ENCODE results near the gene SLC22A23.

SLC22A23 gene

DNA sequence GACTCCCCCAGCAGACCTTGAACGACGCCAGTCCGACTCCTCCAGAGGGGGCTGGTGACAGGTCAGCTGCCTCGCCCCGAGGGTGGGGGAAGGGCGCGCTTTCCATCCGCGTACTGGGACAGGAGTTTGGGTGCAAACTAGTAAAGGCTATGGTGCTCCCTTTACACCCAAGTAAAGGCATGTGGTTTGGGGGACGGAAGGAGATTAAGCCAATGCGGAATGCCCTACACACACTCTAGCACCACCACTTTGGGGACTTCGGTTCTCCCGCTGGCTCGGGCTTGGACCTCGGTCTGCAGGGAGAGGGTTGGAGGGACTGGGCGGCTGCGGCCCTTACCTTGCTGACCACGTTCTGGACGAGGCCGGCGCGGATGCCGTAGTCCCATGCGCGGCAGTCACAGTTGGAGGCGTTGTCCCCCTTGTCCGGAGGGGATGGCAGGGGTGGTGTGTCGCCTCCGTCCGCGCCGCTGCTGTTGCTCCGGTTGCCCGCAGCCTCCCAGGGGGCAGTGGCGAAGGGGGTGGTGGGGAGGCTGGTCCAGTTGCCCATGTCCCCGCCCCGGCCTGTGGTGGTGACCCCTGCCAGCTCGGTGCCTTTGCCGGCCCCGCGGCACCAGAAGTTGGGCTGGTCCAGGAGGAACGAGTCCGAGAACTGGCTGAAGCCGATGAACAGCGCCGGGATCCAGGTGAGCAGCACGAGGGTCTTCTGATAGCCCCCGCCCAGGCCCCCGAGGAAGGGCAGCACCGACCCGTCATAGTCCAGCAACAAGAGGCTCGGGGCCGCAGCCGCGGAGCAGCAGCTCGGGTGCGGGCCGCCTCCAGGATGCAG is 1.1 kb downstream of the SLC22A23 start (continued):
- TF ChIP-seq, protein P1, sequence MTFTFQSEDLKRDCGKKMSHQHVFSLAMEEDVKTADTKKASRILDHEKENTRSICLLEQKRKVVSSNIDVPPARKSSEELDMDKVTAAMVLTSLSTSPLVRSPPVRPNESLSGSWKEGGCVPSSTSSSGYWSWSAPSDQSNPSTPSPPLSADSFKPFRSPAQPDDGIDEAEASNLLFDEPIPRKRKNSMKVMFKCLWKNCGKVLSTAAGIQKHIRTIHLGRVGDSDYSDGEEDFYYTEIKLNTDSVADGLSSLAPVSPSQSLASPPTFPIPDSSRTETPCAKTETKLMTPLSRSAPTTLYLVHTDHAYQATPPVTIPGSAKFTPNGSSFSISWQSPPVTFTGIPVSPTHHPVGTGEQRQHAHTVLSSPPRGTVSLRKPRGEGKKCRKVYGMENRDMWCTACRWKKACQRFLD (tag by site-specific recombination; IDR thresholded peaks at IDR 0.05) = no peak
- TF ChIP-seq ZBTB20 (tag by site-specific recombination; IDR thresholded peaks at IDR 0.05) = peak; percentile 59; the same call in 1 of the 2 replicates
- TF ChIP-seq, protein P2, sequence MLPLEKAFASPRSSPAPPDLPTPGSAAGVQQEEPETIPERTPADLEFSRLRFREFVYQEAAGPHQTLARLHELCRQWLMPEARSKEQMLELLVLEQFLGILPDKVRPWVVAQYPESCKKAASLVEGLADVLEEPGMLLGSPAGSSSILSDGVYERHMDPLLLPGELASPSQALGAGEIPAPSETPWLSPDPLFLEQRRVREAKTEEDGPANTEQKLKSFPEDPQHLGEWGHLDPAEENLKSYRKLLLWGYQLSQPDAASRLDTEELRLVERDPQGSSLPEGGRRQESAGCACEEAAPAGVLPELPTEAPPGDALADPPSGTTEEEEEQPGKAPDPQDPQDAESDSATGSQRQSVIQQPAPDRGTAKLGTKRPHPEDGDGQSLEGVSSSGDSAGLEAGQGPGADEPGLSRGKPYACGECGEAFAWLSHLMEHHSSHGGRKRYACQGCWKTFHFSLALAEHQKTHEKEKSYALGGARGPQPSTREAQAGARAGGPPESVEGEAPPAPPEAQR (tag by site-specific recombination; IDR thresholded peaks at IDR 0.05) = no peak
- TF ChIP-seq GFI1B (tag by site-specific recombination; IDR thresholded peaks at IDR 0.05) = no peak
- TF ChIP-seq ZNF221 (tag by site-specific recombination; IDR thresholded peaks at IDR 0.05; ENCODE audit: borderline replicate concordance) = no peak
- TF ChIP-seq ZBTB8A (tag by site-specific recombination; IDR thresholded peaks at IDR 0.05) = peak; percentile 63; the same call in 1 of the 2 replicates
- TF ChIP-seq, protein P3, sequence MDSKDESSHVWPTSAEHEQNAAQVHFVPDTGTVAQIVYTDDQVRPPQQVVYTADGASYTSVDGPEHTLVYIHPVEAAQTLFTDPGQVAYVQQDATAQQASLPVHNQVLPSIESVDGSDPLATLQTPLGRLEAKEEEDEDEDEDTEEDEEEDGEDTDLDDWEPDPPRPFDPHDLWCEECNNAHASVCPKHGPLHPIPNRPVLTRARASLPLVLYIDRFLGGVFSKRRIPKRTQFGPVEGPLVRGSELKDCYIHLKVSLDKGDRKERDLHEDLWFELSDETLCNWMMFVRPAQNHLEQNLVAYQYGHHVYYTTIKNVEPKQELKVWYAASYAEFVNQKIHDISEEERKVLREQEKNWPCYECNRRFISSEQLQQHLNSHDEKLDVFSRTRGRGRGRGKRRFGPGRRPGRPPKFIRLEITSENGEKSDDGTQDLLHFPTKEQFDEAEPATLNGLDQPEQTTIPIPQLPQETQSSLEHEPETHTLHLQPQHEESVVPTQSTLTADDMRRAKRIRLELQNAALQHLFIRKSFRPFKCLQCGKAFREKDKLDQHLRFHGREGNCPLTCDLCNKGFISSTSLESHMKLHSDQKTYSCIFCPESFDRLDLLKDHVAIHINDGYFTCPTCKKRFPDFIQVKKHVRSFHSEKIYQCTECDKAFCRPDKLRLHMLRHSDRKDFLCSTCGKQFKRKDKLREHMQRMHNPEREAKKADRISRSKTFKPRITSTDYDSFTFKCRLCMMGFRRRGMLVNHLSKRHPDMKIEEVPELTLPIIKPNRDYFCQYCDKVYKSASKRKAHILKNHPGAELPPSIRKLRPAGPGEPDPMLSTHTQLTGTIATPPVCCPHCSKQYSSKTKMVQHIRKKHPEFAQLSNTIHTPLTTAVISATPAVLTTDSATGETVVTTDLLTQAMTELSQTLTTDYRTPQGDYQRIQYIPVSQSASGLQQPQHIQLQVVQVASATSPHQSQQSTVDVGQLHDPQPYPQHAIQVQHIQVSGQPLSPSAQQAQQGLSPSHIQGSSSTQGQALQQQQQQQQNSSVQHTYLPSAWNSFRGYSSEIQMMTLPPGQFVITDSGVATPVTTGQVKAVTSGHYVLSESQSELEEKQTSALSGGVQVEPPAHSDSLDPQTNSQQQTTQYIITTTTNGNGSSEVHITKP (tag by site-specific recombination; IDR thresholded peaks at IDR 0.05) = peak; percentile 85
- TF ChIP-seq, protein P4, sequence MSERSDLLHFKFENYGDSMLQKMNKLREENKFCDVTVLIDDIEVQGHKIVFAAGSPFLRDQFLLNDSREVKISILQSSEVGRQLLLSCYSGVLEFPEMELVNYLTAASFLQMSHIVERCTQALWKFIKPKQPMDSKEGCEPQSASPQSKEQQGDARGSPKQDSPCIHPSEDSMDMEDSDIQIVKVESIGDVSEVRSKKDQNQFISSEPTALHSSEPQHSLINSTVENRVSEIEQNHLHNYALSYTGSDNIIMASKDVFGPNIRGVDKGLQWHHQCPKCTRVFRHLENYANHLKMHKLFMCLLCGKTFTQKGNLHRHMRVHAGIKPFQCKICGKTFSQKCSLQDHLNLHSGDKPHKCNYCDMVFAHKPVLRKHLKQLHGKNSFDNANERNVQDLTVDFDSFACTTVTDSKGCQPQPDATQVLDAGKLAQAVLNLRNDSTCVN (tag by site-specific recombination; optimal IDR thresholded peaks at IDR 0.05) = peak; percentile 66
- no peak for TF ChIP-seq ZSCAN30 (tag by site-specific recombination; IDR thresholded peaks at IDR 0.05)
- TF ChIP-seq IKZF3 (tag by site-specific recombination; IDR thresholded peaks at IDR 0.05) = no peak
- TF ChIP-seq ZNF324 (tag by site-specific recombination; IDR thresholded peaks at IDR 0.05) = no peak
- TF ChIP-seq ZNF561 (tag by site-specific recombination; IDR thresholded peaks at IDR 0.05; ENCODE audit: borderline replicate concordance) = no peak
- TF ChIP-seq GLIS1 (tag by site-specific recombination; IDR thresholded peaks at IDR 0.05) = peak; percentile 36

DNA sequence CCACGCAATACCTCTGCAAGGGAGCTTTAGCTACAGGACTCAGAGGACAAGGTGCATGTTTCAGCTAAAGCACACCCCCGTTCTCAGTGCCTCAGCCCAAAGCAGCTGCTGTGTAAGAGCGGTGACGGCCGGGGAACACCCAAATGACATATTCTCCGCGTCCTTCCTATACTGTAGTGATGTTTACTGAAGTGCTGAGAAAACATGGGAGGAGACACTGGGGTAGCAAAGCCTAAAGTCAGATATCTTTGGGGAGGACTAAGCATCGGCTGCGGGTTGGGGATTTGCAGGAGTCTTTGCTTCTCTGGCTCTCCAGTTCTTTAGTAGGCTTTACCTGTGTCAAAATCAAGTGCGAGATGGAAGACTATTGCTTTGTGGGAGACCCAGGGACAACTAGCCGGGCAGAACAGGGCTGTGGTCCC is 1.7 kb downstream of the SLC22A23 start:
- Histone ChIP-seq H3K36me3 (ENCODE audit: control insufficient read depth in 2 of 2, insufficient read depth in 1 of 2, low read length in 2 of 2) (peaks cover 0 to 3% of the 10 kb centered on the region in 2 experiments; a peak in 1 of 3 replicates), H3K9me3 (ENCODE audit: control insufficient read depth, insufficient read depth, low read depth, low read length) (no peaks in the 10 kb centered on the region), H3K4me3 (ENCODE audit: low read depth, low read length) (peak overlapping the region; percentile 86), H3K4me1 (ENCODE audit: control insufficient read depth, insufficient read depth, low read length) (peaks cover 6% of the 10 kb centered on the region; the same call in 1 of the 2 replicates), H3K27ac (ENCODE audit: extremely low read depth, low read depth, low read length) (peak overlapping the region; percentile 88; the same call in 1 of the 2 replicates)
- POLR2A ChIA-PET = interaction anchor here (0.9 to 2.3 kb wide), 3 partner anchors 11 to 73 kb away, joined by 3 to 14 read pairs (median 3); no protein-coding TSS in a partner anchor
- CTCF ChIA-PET = interaction anchor here (0.7 to 2.8 kb wide), 7 partner anchors 10 to 559 kb away, joined by 3 to 11 read pairs (median 4); no protein-coding TSS in a partner anchor
- TF ChIP-seq ZNF629 (tag by site-specific recombination; IDR thresholded peaks at IDR 0.05) (no peak), SCRT1 (tag by site-specific recombination; IDR thresholded peaks at IDR 0.05; ENCODE audit: borderline replicate concordance) (no peak), ZNF10 (tag by site-specific recombination; IDR thresholded peaks at IDR 0.05) (no peak), ZNF501 (tag by site-specific recombination; IDR thresholded peaks at IDR 0.05) (no peak), ZNF791 (tag by site-specific recombination; IDR thresholded peaks at IDR 0.05) (no peak), ZNF416 (tag by site-specific recombination; IDR thresholded peaks at IDR 0.05) (no peak), ZNF404 (tag by site-specific recombination; IDR thresholded peaks at IDR 0.05) (no peak), GLIS1 (tag by site-specific recombination; IDR thresholded peaks at IDR 0.05) (no peak), GLIS2 (tag by site-specific recombination; IDR thresholded peaks at IDR 0.05) (no peak), ZNF302 (tag by site-specific recombination; IDR thresholded peaks at IDR 0.05; ENCODE audit: low read depth) (no peak), TRIM28 (IDR thresholded peaks at IDR 0.05; ENCODE audit: borderline replicate concordance, low read length) (0 out of 2 replicates have a peak, but pooled peaks have one; percentile 56), ZBTB17 (tag by site-specific recombination; IDR thresholded peaks at IDR 0.05) (peak; percentile 80), PRDM1 (tag by site-specific recombination; IDR thresholded peaks at IDR 0.05) (no peak), ZNF549 (tag by site-specific recombination; IDR thresholded peaks at IDR 0.05) (no peak)
- TF ChIP-seq, protein P5, sequence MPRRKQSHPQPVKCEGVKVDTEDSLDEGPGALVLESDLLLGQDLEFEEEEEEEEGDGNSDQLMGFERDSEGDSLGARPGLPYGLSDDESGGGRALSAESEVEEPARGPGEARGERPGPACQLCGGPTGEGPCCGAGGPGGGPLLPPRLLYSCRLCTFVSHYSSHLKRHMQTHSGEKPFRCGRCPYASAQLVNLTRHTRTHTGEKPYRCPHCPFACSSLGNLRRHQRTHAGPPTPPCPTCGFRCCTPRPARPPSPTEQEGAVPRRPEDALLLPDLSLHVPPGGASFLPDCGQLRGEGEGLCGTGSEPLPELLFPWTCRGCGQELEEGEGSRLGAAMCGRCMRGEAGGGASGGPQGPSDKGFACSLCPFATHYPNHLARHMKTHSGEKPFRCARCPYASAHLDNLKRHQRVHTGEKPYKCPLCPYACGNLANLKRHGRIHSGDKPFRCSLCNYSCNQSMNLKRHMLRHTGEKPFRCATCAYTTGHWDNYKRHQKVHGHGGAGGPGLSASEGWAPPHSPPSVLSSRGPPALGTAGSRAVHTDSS (tag by site-specific recombination; IDR thresholded peaks at IDR 0.05) = no peak
